Ishikawa (cell line): ENCODE measurements around the gene RIMBP3C.

Source experiments
- EP300 ChIP-seq: IDR thresholded peaks from 2 replicates; pipeline ENCODE4 v1.6.1; 2012; ENCODE audit warnings: borderline replicate concordance
- TAF1 ChIP-seq: IDR thresholded peaks from 2 replicates; pipeline ENCODE4 v1.6.1; 2012; ENCODE audit warnings: low read depth, mild to moderate bottlenecking

DNA sequence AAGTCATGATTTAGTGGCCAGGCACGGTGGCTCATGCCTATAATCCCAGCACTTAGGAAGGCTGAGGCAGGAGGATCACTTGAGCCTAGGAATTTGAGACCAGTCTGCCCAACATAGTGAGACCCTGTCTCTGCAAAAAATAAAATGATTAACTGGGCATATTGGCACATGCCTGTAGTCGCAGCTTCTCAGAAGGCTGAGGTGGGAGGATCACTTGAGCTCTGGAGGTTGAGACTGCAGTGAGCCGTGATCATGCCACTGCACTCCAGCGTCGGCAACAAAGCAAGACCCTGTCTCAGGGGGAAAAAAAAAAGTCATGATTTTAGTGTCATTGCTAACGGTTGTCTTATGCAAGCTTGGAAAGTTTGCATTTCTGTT lies 28.2 kb upstream of the RIMBP3C start:
- TF ChIP-seq EP300 (no peak), TAF1 (no peak)
